ENCODE results near the gene TUBG1.

TUBG1 gene

DNA sequence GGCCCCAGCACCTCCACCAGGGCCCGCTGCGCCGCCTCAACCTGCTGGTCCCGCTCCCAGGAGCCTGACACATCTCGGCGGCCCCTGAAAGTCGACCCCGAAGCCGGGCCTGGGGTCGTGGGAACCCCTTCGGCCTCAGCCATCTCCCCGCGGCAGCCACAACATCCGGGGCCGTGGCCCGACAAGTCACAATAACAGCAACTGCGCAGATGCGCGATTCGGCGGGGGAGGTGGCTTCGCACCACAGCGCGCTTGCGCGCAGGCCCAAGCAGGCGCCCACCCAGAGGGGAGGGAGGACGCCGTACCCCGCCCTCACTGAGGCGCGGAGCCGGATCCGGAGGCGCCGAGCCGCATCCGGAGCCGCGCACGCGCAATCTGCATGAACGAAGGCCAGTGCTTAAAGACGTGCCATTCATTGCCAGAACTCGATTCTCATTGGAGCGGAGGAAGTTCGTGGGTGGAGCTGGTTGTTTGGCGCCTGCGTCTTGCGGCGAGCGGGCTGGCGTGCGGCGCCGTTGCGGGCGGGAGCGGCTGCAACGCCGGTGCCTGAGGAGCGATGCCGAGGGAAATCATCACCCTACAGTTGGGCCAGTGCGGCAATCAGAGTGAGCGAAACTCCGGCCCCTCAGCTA, at the start of gene TUBG1, which contains the start of gene RETREG3:
TUBG1 (plus strand) TSS at position 502 of the 632 bp plus-strand sequence; CDS start at position 557, 55 bp downstream.
RETREG3 (minus strand) TSS at position 193 of the 632 bp plus-strand sequence; CDS start at position 143, 50 bp downstream.
- peak; percentile 100 for DNase-seq (ENCODE audit: low spot score)

DNA sequence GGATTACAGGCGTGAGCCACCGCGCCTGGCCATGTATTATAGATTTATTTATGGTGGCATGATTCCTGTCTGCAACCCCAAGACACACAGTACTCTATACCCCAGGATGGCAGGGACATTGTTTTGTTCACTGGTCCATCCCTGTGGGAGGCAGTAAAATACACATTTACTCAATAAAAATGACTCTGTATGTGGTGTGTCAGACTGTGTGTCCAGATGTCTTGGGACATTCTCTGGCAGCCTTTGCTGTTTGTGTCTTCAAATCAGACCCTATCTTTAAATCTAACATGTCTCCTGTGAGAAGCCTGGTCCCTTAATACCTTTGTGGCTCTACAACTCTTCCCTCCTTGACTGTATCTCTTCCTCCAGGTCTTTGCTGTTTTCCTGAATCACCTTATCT, 49.2 kb upstream of the TUBG1 start:
- DNase-seq (ENCODE audit: low spot score), result no peak

DNA sequence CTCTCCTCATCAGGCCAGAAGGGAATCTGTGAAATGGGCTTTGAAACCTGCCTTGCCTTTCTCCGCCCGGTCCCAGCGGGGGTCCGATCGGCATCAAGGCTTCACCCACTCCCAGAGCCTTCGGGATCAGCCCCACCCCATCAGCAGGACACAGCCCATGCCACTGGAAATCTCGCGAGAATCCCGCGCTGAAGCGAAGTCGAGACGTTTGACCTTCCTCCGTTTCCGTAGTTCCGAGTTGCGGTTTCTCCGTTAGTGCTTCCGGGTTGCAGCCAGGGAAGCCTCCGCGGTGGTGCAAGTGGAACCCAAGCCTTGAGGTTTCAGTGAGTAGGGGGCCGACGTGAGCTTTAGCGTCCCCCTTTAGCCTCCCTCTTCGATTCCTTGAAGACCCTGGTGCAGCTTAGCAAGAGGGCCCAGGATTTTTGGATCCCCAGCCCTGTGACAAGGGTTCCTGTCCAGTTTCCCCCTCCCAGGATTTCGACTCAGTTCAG, 47.5 kb upstream of the TUBG1 start, which contains the start of gene COASY:
COASY (plus strand) TSS at position 252 of the 491 bp plus-strand sequence. CDS start 475 bp downstream, outside the sequence.
- peak; percentile 96 for DNase-seq (ENCODE audit: low spot score)

DNA sequence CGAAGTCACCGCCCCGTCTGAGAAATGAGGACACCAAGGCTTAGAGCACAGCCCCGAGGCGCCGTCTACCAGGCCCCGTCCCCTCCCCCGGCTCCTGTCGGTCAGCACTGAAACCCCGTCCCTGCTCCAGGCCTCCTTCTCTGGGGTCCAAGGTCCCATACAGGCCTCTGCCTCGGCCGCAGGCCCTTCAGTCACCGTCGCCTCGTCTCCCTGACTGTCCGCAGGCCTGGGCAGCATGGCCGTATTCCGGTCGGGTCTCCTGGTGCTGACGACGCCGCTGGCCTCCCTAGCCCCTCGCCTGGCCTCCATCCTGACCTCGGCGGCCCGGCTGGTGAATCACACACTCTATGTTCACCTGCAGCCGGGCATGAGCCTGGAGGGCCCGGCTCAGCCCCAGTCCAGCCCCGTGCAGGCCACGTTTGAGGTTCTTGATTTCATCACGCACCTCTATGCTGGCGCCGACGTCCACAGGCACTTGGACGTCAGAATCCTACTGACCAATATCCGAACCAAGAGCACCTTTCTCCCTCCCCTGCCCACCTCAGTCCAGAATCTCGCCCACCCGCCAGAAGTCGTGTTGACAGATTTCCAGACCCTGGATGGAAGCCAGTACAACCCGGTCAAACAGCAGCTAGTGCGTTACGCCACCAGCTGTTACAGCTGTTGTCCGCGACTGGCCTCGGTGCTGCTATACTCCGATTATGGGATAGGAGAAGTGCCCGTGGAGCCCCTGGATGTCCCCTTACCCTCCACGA, 46.9 kb upstream of the TUBG1 start:
- peak; percentile 27 for DNase-seq (ENCODE audit: low spot score)

DNA sequence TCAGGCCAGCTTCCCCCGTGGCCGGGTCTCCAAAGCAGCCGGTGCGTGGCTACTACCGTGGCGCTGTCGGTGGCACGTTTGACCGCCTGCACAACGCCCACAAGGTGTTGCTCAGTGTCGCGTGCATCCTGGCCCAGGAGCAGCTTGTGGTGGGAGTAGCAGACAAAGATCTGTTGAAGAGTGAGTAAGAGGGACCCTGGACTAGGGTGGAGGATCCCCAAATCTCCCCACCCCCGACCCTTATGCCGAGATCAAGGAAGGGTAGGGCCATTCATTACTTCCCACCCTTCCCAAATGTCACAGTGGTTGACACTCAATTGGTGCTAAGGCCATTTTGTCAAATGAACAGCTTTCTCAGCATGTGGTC, 46.4 kb upstream of the TUBG1 start:
- no peak for DNase-seq (ENCODE audit: low spot score)

DNA sequence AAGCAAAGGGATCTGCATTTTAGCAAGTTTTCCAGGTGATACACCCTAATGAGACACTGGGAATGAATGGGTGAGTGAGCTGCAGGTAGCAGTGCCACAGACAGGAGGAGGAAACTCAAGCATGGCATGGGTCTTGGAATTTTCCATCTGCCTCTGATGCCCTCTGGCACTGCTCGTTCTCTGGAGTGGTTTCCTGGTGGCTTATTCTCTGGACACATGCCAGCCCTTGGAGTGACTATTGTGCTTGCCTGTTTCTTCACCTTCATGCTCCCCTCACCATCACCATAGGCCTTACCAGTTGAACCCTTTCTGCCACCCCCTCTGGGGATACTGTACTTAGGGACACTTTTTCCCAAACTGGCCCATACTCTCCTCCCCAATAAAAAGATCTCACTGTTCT, 45.9 kb upstream of the TUBG1 start:
- DNase-seq (ENCODE audit: low spot score), result no peak

DNA sequence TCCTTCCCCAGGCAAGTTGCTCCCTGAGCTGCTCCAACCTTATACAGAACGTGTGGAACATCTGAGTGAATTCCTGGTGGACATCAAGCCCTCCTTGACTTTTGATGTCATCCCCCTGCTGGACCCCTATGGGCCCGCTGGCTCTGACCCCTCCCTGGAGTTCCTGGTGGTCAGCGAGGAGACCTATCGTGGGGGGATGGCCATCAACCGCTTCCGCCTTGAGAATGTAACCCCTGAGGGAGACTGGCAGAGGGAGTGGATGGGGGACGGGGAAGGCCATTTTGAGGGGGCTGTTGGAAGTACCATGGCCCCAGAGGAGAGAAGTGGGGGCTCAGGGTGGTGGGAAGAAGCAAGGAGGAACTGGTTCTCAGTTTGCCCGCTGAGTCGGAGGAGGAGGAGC, 45.5 kb upstream of the TUBG1 start:
- no peak for DNase-seq (ENCODE audit: low spot score)

DNA sequence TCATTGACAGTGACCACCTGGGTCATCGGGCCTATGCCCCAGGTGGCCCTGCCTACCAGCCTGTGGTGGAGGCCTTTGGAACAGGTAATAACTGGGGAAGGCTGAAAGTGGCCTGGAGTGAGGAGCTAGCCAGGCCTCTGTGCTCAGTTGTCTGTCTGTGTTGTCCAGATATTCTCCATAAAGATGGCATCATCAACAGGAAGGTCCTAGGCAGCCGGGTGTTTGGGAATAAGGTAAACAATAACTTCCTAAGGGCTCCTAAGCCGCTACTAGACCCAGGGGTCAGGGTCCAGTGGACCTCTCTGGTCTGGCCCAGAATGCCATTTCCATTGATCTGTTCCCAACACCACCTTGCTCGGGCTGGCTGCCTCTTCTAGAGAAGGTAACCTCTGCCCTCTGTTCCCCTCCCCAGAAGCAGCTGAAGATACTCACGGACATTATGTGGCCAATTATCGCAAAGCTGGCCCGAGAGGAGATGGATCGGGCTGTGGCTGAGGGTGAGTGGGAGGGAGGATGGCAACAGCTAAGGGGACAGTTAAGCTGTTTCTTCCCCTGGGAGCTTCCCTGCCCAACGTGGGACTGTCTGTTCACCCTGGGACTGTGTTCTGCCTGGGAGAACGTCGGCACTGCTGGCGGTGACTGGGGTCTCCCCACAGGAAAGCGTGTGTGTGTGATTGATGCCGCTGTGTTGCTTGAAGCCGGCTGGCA, 44.5 kb upstream of the TUBG1 start:
- no peak for DNase-seq (ENCODE audit: low spot score)

DNA sequence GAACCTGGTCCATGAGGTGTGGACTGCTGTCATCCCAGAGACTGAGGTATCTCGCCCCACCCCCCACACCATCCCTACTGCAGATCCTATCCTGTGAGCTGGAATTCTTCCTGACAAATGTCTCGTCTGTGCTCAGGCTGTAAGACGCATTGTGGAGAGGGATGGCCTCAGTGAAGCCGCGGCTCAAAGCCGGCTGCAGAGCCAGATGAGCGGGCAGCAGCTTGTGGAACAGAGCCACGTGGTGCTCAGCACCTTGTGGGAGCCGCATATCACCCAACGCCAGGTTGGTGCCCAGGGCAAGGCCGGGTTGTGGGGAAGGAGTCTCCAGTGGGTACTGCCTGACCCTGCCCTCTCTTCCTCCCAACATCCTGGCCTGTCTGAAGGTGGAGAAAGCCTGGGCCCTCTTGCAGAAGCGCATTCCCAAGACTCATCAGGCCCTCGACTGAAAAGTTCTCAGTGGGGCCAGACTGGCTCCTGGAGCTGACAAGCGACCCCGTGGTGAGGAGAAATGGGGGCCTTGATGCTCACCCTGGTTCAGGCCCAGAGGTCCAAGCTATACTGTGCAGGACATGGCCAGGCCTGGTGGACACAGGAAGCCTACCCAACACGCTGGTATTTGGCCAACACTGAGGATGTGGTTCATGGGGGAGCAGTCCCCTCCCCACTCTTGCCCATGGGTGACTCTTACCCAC, 43.8 kb upstream of the TUBG1 start:
- no peak for DNase-seq (ENCODE audit: low spot score)

DNA sequence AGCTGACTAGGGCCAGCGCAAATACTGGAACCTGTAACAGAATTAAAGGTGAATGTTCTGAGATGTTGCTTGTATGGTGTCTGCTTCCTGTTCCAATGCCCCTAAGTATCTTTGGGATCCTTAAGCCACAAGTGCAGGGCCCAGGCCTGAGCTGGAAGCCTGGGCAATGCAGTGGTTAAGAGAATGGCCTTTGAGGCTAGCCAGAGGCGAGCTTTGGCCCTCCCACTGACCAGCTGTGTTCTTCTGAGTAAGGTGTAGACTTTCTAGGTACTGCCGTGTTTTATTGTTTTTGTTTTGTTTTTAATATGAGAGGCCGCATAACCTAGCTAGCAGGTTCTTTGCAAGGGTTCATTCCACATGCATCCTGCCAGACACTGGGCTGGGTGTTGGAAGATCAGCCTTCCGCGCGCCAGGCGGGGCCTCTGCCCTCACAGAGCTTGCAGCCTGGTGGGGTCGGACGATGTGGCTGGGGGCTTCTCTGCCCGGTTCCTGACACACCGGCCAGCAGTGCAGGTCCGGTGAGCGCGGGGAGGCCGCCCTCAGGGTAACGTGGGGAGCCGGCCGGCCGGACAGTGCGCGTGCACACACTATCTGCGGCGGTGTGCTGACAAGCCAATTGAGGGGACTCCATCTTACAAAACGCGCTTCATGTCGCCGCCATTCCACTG, 43.1 kb upstream of the TUBG1 start:
- no peak for DNase-seq (ENCODE audit: low spot score)

DNA sequence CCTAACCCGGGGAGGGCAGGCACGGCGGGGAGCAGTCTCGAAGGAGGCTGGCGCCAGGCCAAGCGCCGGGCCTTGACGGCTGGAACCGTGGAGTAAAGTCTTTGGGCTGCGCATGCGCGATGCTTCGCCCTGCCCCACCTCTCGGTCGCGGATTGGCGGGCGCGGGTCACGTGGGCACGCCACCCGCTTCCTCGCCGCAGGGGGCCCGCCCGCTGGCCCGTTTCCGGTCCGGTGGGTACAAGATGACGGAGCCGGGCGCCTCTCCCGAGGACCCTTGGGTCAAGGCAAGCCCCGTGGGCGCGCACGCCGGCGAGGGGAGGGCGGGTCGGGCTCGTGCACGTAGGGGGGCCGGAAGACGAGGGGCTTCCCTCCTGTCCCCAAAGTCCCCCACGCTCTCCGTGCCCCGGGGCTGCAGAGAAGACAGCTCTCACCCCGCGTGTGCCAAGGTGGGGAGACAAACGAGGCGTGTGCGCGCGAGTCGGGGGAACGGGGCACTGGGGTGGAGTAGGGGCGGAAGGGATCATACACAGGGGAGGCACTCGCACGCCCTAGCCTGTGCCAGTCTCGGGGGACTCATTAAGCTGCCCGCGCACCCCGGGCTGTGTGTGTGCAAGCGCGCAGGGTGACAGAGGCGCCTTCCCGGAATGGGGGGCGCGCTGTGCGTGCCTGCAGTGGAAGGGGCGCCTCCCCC, 42.5 kb upstream of the TUBG1 start, which contains the start of gene MLX:
MLX (plus strand) TSS at position 218 of the 691 bp plus-strand sequence; CDS start at position 243, 25 bp downstream.
- DNase-seq (ENCODE audit: low spot score), result peak; percentile 100

DNA sequence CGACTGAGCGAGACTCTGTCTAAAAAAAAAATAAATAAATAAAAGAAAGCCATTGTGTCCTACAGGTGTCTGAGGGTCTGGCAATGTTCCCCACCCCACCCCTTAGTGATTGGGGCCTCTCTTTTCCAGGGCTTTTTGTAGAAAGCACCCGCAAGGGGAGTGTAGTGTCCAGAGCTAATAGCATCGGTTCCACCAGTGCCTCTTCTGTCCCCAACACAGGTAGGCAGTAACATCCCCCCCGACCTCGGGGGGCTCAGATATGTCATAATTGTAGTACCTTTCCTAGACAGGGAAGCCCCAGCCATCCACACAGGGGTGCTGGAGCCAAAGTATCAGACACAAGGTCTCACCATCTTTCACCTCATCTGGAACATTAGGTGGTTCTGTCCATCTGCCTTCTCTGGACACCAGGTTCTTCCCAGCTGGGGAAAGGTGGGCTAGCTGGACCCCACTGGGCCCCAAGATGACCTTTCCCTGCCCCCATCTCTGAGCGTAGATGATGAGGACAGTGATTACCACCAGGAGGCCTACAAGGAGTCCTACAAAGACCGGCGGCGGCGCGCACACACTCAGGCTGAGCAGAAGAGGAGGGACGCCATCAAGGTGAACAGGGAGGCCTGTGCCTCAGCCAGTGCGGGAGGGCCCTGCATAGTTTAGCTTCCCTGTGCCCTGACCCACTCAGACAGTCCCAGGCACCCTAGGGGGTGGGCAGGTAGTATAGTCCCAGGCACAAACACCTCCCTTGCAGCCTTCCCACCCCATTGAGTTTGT, 41.0 kb upstream of the TUBG1 start:
- DNase-seq (ENCODE audit: low spot score), result no peak

DNA sequence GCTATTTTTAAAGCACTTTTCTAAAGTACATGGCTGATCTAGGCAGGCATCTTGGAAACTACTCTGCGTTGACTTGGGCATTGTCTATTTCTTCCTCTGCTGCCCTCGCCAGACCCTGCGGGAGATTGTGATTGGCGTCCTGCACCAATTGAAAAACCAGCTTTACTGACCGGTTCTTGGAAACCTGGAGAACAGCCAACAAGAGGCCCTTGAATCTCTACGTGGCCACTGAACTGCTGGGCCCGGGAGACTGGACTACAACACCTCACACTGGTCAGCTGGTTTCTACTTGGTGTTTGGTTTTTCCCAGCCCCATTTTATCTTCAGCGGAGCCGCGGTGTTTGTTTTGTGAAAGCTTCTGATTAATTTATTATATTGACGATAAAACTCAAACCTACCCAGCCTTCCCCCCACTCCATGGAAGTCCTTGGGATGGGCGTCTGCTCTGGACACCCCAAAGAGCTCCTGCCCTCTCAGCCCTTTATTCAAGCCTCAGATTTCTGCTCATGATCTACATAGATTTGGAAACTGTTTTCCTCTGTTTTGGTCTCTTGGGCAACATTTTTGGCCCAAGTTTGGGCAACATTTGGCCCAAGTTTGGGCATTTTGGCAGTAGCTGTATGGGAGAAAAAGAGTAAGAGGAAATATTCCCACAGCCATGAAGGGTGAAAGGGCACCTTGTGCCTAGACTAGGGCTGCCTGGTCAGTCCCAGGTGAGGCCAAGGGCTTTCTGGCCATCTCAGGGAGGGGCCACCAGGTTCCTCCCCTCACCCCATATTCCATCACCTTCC, 37.9 kb upstream of the TUBG1 start:
- DNase-seq (ENCODE audit: low spot score), result no peak

DNA sequence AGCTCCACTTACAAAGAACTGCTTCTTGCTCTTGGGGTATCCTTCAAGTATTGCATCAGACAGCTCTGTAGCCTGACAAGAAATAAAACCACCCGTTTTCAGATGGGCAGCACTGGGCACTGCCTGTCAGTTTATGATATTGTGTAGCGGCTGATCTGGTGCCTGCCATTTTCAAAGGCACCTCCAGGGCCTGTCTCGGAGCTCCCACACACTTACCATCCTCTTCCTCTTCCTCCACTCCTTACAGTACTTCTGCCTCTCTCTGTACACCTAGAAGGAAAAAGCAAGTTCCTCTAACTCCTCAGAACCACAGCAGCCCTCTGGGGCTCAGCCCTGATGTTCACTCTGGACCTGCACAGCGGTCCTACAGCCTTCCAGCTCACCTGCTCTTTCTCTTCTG, 36.4 kb upstream of the TUBG1 start:
- DNase-seq (ENCODE audit: low spot score), result no peak

DNA sequence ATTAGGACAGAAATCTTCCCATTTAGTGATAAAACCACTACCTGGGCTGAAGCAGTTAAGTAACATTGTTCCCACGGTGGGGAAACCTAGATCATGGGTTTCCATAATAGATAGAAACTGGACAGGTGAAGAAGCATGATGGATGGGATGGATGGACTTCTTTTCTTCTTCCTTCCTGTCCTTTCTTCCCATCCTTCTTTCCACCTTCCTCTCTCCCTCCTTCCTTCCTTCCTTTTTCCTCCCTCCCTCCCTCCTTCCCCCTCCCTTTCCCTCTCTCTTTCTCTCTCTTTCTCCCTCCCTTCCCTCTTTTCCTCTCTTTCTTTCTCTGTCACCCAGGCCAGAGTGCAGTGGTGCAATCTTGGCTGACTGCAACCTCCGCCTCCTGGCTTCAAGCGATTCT, 35.0 kb upstream of the TUBG1 start:
- no peak for DNase-seq (ENCODE audit: low spot score)

DNA sequence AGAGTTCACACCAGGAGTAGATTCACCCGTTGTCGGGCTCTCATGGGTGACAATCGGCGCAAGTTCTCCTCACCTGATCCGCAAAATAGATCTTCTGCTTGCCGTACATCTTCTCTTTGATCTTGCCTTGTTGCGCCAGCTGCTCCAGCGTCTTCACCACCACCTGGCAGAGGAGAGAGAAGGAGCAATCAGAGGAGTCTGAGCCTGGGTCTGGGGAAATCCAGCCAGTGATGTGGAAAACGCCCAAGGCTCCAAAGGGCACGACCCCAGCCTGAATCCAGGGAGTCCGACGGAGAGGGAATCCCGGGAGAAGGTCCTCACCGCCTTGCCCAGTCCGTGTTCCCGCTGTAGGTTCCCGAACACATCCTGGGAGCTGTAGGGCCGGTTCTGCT, 32.3 kb upstream of the TUBG1 start:
- DNase-seq (ENCODE audit: low spot score), result no peak

DNA sequence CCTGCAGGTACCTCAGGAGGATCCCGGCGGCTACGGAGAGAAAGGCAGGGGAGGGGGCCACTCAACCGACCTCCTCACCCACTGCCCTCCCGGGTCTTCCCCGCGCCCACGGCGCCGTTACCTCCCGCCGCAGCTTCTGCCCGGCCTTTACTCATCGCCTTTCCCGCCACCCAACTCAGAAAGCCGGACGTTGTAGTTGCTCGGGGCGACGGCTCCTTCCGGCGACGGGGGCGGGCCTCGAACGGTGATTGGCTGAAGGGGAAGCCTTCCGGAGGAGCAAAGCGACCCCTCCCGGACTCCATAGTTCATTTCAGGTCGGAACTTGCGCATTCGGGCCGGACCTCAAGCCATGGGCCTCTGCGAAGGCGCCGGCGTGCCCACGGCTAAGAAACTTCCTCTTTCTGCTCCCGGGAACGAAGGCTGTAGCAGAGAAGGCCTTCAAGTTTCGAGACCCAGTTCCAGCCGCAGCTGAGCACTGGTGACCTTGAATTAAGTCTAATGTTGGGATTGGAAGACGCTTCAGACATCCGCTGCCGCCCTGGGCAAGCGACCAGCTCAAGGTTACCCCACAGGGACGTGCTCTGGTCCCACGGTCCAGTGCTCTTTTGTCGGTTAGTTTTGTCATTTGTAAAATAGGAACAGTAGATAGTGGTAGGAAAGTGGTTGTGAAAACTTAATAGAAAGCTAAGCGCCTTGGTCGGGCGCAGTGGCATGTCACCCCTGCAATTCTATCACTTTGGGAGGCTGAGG, 31.8 kb upstream of the TUBG1 start, which contains the start of gene PSMC3IP:
PSMC3IP (minus strand) TSS at position 198 of the 750 bp plus-strand sequence; CDS start at position 155, 43 bp downstream.
- DNase-seq (ENCODE audit: low spot score), result peak; percentile 98

DNA sequence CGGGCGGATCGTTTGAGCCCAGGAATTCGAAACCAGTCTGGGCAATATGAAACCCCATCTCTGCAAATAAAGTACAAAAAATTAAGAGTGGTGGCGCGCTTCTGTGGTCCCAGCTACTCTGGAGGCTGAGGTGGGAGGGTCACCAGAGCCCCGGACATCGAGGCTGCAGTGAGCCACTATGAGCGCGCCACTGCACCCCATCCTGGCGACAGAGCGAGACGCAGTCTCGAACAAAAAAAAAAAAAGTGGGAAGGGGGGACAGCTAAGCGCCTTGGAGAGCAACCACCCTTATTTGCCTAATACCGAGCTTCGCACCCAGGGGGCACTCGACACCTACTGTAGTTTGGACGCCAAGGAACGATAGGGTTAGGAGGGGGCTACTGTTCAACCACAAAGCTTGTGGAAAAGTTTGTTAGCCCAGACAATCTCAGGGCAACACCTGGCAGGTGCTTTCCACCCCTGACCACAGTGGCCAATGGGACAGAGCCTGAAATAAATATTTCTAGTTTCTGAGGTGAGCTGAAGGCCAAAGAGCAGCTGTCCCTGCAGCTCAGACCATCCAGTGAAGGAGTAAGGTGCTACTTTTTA, 31.1 kb upstream of the TUBG1 start:
- DNase-seq (ENCODE audit: low spot score), result peak; percentile 85

Measured in GM03348 (cell line).